ENCODE results near the gene GPC6.

GPC6 gene

GRCh38 chr13:93230261-93230855 lies 3.8 kb downstream of the GPC6 start:
- no peak overlapping the region for H3K4me3 ChIP-seq (ENCODE audit: low read length)
- TF ChIP-seq CTCF (conservative IDR thresholded peaks at IDR 0.05; ENCODE audit: low read length): no peak
- DNase-seq (ENCODE audit: low read depth): peak; percentile 90

GRCh38 chr13:93231867-93232266 lies 5.3 kb downstream of the GPC6 start:
- DNase-seq (ENCODE audit: low read depth): no peak
- TF ChIP-seq CTCF (conservative IDR thresholded peaks at IDR 0.05; ENCODE audit: low read length): no peak
- no peak overlapping the region for H3K4me3 ChIP-seq (ENCODE audit: low read length)

GRCh38 chr13:93233997-93234416 lies 7.4 kb downstream of the GPC6 start:
- no peak for DNase-seq (ENCODE audit: low read depth)
- H3K4me3 ChIP-seq (ENCODE audit: low read length): no peak overlapping the region
- TF ChIP-seq CTCF (conservative IDR thresholded peaks at IDR 0.05; ENCODE audit: low read length): no peak

GRCh38 chr13:93234459-93234858 lies 7.9 kb downstream of the GPC6 start:
- H3K4me3 ChIP-seq (ENCODE audit: low read length): no peak overlapping the region
- DNase-seq (ENCODE audit: low read depth): peak; percentile 12

GRCh38 chr13:93235258-93236015 lies 8.8 kb downstream of the GPC6 start:
- TF ChIP-seq CTCF (conservative IDR thresholded peaks at IDR 0.05; ENCODE audit: low read length): no peak
- H3K4me3 ChIP-seq (ENCODE audit: low read length): no peak overlapping the region
- DNase-seq (ENCODE audit: low read depth): peak; percentile 81

More at GRCh38 chr13:93234459-93234858, 7.9 kb downstream of the GPC6 start:
- no peak for TF ChIP-seq CTCF (conservative IDR thresholded peaks at IDR 0.05; ENCODE audit: low read length)

GRCh38 chr13:93238711-93239110 lies 12.1 kb downstream of the GPC6 start:
- DNase-seq (ENCODE audit: low read depth): no peak
- no peak overlapping the region for H3K4me3 ChIP-seq (ENCODE audit: low read length)
- TF ChIP-seq CTCF (conservative IDR thresholded peaks at IDR 0.05; ENCODE audit: low read length): no peak
